AG04449 (cell line): ENCODE results near the gene GFI1.

Experiments
- CTCF ChIA-PET: fragments of 350-600 bp; formaldehyde crosslinking; extraction: SDS; loops from one replicate; lab custom pipeline; 2021; ENCODE audit warnings: antibody characterized with exemption; lab: Yijun Ruan, JAX
- POLR2A ChIA-PET: fragments of 400-600, 350-600 bp; formaldehyde crosslinking; extraction: SDS; loops from one replicate; lab custom pipeline; 2020; ENCODE audit warnings: antibody characterized with exemption, inconsistent platforms; lab: Yijun Ruan, JAX
- DNase-seq: peaks from one replicate; pipeline ENCODE4 v3.0.0-alpha.2; 2010; ENCODE audit warnings: low read depth, low spot score
- H3K4me3 ChIP-seq: 2 replicates; pipeline ENCODE4 v1.5.1; 2011; ENCODE audit warnings: low read depth, mild to moderate bottlenecking, control low read depth, low read length
- TF ChIP-seq, protein P1 (sequence below): IDR thresholded peaks from one replicate; pipeline ENCODE4 v1.5.1; 2011; ENCODE audit warnings: mild to moderate bottlenecking, moderate library complexity, low read length, control low read depth, inconsistent platforms; ENCODE audit not compliant: insufficient read depth; ENCODE audit errors: missing control alignments

Gene GFI1

DNA sequence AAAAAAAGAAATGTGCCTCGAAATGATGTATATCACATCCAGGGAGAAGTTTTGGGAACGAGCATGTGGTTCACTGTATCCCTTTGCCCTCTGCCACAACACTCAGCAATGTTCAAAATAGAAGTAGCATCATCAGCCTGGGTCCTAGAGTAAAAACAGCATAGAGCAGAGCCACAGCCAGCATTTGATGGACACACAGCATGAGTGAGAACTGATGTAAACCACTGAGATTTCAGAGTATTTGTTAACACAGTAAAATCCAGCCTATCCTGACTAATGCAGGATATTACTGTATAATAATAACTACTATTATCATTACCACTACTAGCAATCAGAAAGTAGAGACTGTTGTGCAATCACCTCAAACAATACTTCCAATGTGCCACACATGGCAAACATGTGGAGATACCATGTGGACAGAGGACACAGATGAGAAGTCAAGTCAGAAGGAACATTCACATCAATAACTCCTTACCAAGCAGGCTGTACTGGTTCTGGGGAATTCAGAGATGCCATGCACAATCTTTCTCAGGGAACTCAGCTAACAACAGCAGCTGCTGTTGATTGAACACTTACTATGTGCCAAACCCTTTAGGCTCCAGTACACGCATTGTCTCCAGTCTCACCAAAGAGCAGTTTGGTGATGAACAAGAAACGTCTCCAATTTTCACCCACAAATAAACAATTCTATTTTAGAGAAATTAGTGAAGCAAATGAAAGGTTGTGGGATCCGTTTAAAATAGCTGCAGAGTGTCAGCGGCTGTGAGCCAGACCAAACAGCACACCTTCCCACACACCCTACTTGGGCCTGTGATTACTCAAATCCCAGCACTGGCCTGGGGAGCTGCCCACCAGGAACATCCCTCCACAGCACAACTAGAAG is 16.6 kb upstream of the GFI1 start:
- H3K4me3 ChIP-seq: no peak overlapping the region
- TF ChIP-seq, protein P1, sequence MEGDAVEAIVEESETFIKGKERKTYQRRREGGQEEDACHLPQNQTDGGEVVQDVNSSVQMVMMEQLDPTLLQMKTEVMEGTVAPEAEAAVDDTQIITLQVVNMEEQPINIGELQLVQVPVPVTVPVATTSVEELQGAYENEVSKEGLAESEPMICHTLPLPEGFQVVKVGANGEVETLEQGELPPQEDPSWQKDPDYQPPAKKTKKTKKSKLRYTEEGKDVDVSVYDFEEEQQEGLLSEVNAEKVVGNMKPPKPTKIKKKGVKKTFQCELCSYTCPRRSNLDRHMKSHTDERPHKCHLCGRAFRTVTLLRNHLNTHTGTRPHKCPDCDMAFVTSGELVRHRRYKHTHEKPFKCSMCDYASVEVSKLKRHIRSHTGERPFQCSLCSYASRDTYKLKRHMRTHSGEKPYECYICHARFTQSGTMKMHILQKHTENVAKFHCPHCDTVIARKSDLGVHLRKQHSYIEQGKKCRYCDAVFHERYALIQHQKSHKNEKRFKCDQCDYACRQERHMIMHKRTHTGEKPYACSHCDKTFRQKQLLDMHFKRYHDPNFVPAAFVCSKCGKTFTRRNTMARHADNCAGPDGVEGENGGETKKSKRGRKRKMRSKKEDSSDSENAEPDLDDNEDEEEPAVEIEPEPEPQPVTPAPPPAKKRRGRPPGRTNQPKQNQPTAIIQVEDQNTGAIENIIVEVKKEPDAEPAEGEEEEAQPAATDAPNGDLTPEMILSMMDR: no peak
- POLR2A ChIA-PET: interaction anchor here (0.5 kb wide), 1 partner anchor 471 kb away, joined by 3 read pairs; no protein-coding TSS in a partner anchor
- DNase-seq: no peak
- CTCF ChIA-PET: no interaction called here

- peak; percentile 14 for DNase-seq
- POLR2A ChIA-PET: no interaction called here
- TF ChIP-seq, protein P1: no peak
- no peak overlapping the region for H3K4me3 ChIP-seq
- CTCF ChIA-PET: no interaction called here
These were observed 15.5 kb upstream of the GFI1 start for GRCh38 chr1:92502247-92502646.

GRCh38 chr1:92500552-92500951 is 13.8 kb upstream of the GFI1 start:
- no peak for DNase-seq
- no peak overlapping the region for H3K4me3 ChIP-seq
- TF ChIP-seq, protein P1: no peak
- ChIA-PET CTCF (no interaction called here), POLR2A (no interaction called here)

- TF ChIP-seq, protein P1: no peak
- DNase-seq: no peak
- ChIA-PET POLR2A (no interaction called here), CTCF (no interaction called here)
- H3K4me3 ChIP-seq: no peak overlapping the region
These were observed 8.8 kb upstream of the GFI1 start for GRCh38 chr1:92495392-92496063.

- no peak for DNase-seq
- TF ChIP-seq, protein P1: no peak
- no peak overlapping the region for H3K4me3 ChIP-seq
- ChIA-PET POLR2A (no interaction called here), CTCF (no interaction called here)
These were observed 7.9 kb upstream of the GFI1 start for GRCh38 chr1:92494485-92495141.

GRCh38 chr1:92493139-92493538 is 6.4 kb upstream of the GFI1 start:
- ChIA-PET CTCF (no interaction called here), POLR2A (no interaction called here)
- no peak for DNase-seq
- H3K4me3 ChIP-seq: no peak overlapping the region
- TF ChIP-seq, protein P1: no peak
